ENCODE measurements around the gene GRID2IP. TPM values are rescaled to one million over a fixed set of nuclear protein-coding genes. Genes with fewer than 3 reads are reported as not detected.

Gene GRID2IP
- total and polyA plus RNA-seq, 2 of the 8 experiments (the other 6 are each of a cell fraction or from before 2014, with no cell fraction given): 0.80 to 1.3 TPM

DNA sequence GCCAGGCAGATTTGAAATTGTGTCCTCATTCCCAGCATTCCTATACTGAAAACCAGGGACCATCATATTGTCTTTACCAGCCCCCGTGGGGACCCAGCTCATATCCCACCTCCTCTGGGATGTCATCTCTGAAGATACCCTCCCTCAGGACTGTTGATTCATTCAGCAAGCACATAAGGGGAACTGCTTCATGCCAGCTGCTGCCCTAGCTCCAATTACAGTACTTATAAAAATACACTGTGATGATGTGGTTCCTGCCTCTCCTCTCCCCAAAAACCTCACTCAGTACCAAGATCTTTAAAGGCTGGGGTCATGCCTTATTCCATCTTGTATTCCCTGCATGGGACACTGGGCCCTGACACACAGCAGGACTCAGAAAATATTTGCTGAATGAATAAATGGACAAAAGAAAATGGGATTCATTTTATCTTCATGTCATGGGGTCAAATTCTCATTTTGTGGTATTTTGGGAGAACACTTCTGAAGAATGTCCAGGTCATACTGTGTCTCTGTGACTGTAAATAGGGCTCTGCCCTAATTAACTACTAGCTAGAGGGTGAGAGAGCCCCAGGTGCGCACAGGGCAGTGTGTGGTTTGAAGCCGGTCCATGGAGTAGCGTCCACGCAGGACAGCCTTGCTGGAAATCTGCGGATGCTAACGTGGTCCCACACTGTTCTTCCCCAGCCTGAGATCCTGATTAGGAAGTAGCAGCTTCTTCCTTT, 74.5 kb downstream of the GRID2IP start:
- peaks cover 0 to 28% (median 3%) of the 10 kb centered on the region in 4 experiments; a peak in 5 of 8 replicates for H3K36me3 ChIP-seq (ENCODE audit: control insufficient read depth in 2 of 4, insufficient read depth in 4 of 4, low read length in 3 of 4)
- H3K4me2 ChIP-seq (ENCODE audit: insufficient read depth in 1 of 2, low read depth in 2 of 2, low read length in 2 of 2): no peak overlapping the region
- no peak overlapping the region for H3K23ac ChIP-seq (ENCODE audit: insufficient read length)
- no peak overlapping the region for H2BK20ac ChIP-seq (ENCODE audit: low read length)
- ChIA-PET CTCF (ENCODE audit: partially characterized antibody) (interaction anchor here (1.6 to 2.1 kb wide), 2 partner anchors 10 to 39 kb away, joined by 3 to 9 read pairs; no protein-coding TSS in a partner anchor), POLR2A (ENCODE audit: partially characterized antibody) (interaction anchor here (0.7 to 1.4 kb wide), 3 partner anchors 9 to 15 kb away, joined by 3 to 4 read pairs (median 4); no protein-coding TSS in a partner anchor)
- no peaks in the 10 kb centered on the region for H3K27me3 ChIP-seq (replicated peaks in 1 of 4; ENCODE audit: control insufficient read depth in 3 of 4, extremely low read depth in 1 of 4, insufficient read depth in 3 of 4, low read length in 3 of 4)
- H4K91ac ChIP-seq (replicated peaks; ENCODE audit: insufficient read length, low read length): no peak overlapping the region
- H2AFZ ChIP-seq (ENCODE audit: low read length): no peak overlapping the region
- no peak overlapping the region for H3K9ac ChIP-seq (replicated peaks in 1 of 4; ENCODE audit: extremely low read depth in 1 of 4, low read depth in 3 of 4, low read length in 3 of 4)
- H3K56ac ChIP-seq (replicated peaks; ENCODE audit: insufficient read length, low read depth, low read length): no peak overlapping the region
- TF ChIP-seq ASH2L (IDR thresholded peaks at IDR 0.05; ENCODE audit: low read length): no peak
- TF ChIP-seq TCF12 (IDR thresholded peaks at IDR 0.05; ENCODE audit: low read depth, low read length): no peak
- no peak for TF ChIP-seq FOSL1 (IDR thresholded peaks at IDR 0.05; ENCODE audit: insufficient read depth, low read depth, low read length)
- no peak for TF ChIP-seq PHF8 (conservative IDR thresholded peaks at IDR 0.05; ENCODE audit: low read depth, low read length)
- TF ChIP-seq EP300 (IDR thresholded peaks at IDR 0.05; ENCODE audit: borderline replicate concordance in 1 of 2, low read depth in 2 of 2, low read length in 2 of 2): no peak
- no peak for TF ChIP-seq JUND (IDR thresholded peaks at IDR 0.05; ENCODE audit: low read length)
- no peak overlapping the region for H4K8ac ChIP-seq (ENCODE audit: extremely low read depth, insufficient read depth, low read length)
- no peak overlapping the region for H3K27ac ChIP-seq (ENCODE audit: low read depth, low read length)
- no peaks in the 10 kb centered on the region for H3K23me2 ChIP-seq (ENCODE audit: low read depth, low read length)
- no peak overlapping the region for H2AK5ac ChIP-seq (ENCODE audit: low read depth, low read length)
- DNase-seq (ENCODE audit: low read depth in 1 of 2, low spot score in 2 of 2) (no peak), FAIRE-seq (no peak)
- no peak overlapping the region for H2BK12ac ChIP-seq (ENCODE audit: low read depth, low read length)
- no peak overlapping the region for H3K4me3 ChIP-seq (ENCODE audit: extremely low read depth in 1 of 4, insufficient read depth in 2 of 4, low read depth in 3 of 4, low read length in 4 of 4)
- no peak overlapping the region for H2BK5ac ChIP-seq (ENCODE audit: low read depth, low read length)
- peaks cover 0 to 73% of the 10 kb centered on the region in 2 experiments; a peak in 2 of 4 replicates for H3K79me2 ChIP-seq (ENCODE audit: control insufficient read depth in 1 of 2, insufficient read depth in 2 of 2, low read length in 2 of 2)
- H3K9me3 ChIP-seq (ENCODE audit: insufficient read depth in 2 of 2, low read depth in 1 of 2, low read length in 1 of 2): no peaks in the 10 kb centered on the region
- no peak overlapping the region for H2BK120ac ChIP-seq (replicated peaks; ENCODE audit: low read depth, low read length)
- no peak overlapping the region for H3K18ac ChIP-seq (ENCODE audit: extremely low read depth, low read length)
- no peak overlapping the region for H3K4ac ChIP-seq (replicated peaks; ENCODE audit: insufficient read length, low read depth, low read length)
- H4K5ac ChIP-seq (ENCODE audit: insufficient read length, low read depth, low read length): no peak overlapping the region
- peaks cover 8 to 20% of the 10 kb centered on the region in 2 experiments for H4K20me1 ChIP-seq (replicated peaks in 1 of 2; ENCODE audit: control insufficient read depth in 1 of 2, insufficient read depth in 2 of 2, low read length in 2 of 2)
- peaks cover 2% of the 10 kb centered on the region for H3K79me1 ChIP-seq (ENCODE audit: low read depth, low read length)
- no peak overlapping the region for H2BK15ac ChIP-seq (ENCODE audit: low read length)
- WGBS, 2 experiments (ENCODE audit: extremely low coverage in 1 of 2, insufficient coverage in 1 of 2, insufficient read length in 1 of 2, insufficient replicate concordance in 2 of 2, low coverage in 1 of 2, low lambda C conversion rate in 2 of 2, missing lambda C conversion rate in 1 of 2): 92% methylated on average over 7 of the region's 7 CpGs; no CpG with 5 or more reads in 1 of the 2 experiments
- H3K4me1 ChIP-seq (replicated peaks in 1 of 4; ENCODE audit: control insufficient read depth in 3 of 4, insufficient read depth in 4 of 4, low read length in 3 of 4): no peaks in the 10 kb centered on the region
- no peak overlapping the region for H3K14ac ChIP-seq (ENCODE audit: insufficient read length)
